Prostate gland (tissue), 2 donors: ENCODE results near the gene EFNA2.

Experiments used
- CTCF ChIP-seq, 4 experiments: fragments of 200-600 bp in 2 of 4; fragments of 450-650 bp in 2 of 4; sonication (generic) in 2 of 4; IDR thresholded peaks; 1 replicate in 3 of 4; 2 replicates in 1 of 4; pipeline ENCODE4 v1.5.1; 2016 to 2019; ENCODE audit warnings: antibody characterized with exemption in 4 of 4, mild to moderate bottlenecking in 2 of 4, moderate library complexity in 2 of 4
- POLR2A ChIP-seq: fragments of 450-650 bp; IDR thresholded peaks from one replicate; pipeline ENCODE4 v1.6.1; 2016; ENCODE audit warnings: antibody characterized with exemption, mild to moderate bottlenecking
- POLR2AphosphoS5 ChIP-seq: sonication (generic); formaldehyde crosslinking; IDR thresholded peaks from one replicate; pipeline ENCODE4 v1.6.1; 2017; ENCODE audit warnings: antibody characterized with exemption

- TF ChIP-seq CTCF (IDR thresholded peaks at IDR 0.05): peak; percentile 94 to 99 (median 98)
- peak; percentile 79 for TF ChIP-seq POLR2AphosphoS5
- TF ChIP-seq POLR2A: no peak
These were observed 41.6 kb upstream of the EFNA2 start for GRCh38 chr19:1243768-1244692.
